ENCODE results near the gene TMC3. TPM values are rescaled to one million over a fixed set of nuclear protein-coding genes. Genes with fewer than 3 reads are reported as not detected.

The TMC3 gene
- polyA plus RNA-seq, 1 of the 3 experiments (the other 2 are of a cell fraction): not detected

GRCh38 chr15:81411969-81412633 is 38.1 kb upstream of the TMC3 start (continued):
- TF ChIP-seq JUND (IDR thresholded peaks at IDR 0.05) (no peak), REST (IDR thresholded peaks at IDR 0.05; ENCODE audit: low read depth, low read length) (no peak), RAD21 (IDR thresholded peaks at IDR 0.05; ENCODE audit: low read length) (no peak), USF2 (IDR thresholded peaks at IDR 0.05; ENCODE audit: borderline replicate concordance, low read depth, low read length) (no peak), SIN3A (IDR thresholded peaks at IDR 0.05; ENCODE audit: borderline replicate concordance, low read depth, low read length) (no peak)

GRCh38 chr15:81411051-81411450 is 37.0 kb upstream of the TMC3 start:
- Histone ChIP-seq H3F3A (replicated peaks; ENCODE audit: insufficient read depth) (no peaks in the 10 kb centered on the region), H3K4me3 (ENCODE audit: low read depth in 2 of 2, low read length in 1 of 2) (no peak overlapping the region), H3K4me1 (ENCODE audit: control insufficient read depth in 1 of 2, insufficient read depth in 2 of 2, low read depth in 1 of 2, low read length in 1 of 2) (peaks cover 0 to 17% of the 10 kb centered on the region in 2 experiments; a peak in 2 of 4 replicates), H3K9ac (no peak overlapping the region), H3K4me2 (no peak overlapping the region), H3K27me3 (ENCODE audit: insufficient read depth) (no peaks in the 10 kb centered on the region), H3K27ac (ENCODE audit: low read depth in 2 of 2, low read length in 1 of 2) (no peak overlapping the region; a peak in 1 of 4 replicates), H3K36me3 (replicated peaks in 1 of 2; ENCODE audit: control insufficient read depth in 1 of 2, insufficient read depth in 2 of 2, low read length in 1 of 2) (no peaks in the 10 kb centered on the region), H4K20me1 (ENCODE audit: insufficient read depth) (no peaks in the 10 kb centered on the region), H3K79me2 (ENCODE audit: insufficient read depth) (no peaks in the 10 kb centered on the region), H3K9me2 (no peaks in the 10 kb centered on the region), H3K9me3 (no peaks in the 10 kb centered on the region), H2AFZ (ENCODE audit: low read depth) (no peak overlapping the region)
- WGBS (ENCODE audit: low lambda C conversion rate): 53% methylated on average over 2 of the region's 2 CpGs
- ChIA-PET CTCF (interaction anchor here (0.6 to 7.3 kb wide), 43 partner anchors 10 to 1127 kb away, joined by 3 to 93 read pairs (median 4); partner anchors contain the start of gene MEX3B), POLR2A (interaction anchor here (0.6 kb wide), 1 partner anchor 20 kb away, joined by 5 read pairs; no protein-coding TSS in a partner anchor)
- TF ChIP-seq ELF1 (IDR thresholded peaks at IDR 0.05) (no peak), USF2 (IDR thresholded peaks at IDR 0.05; ENCODE audit: borderline replicate concordance, low read depth, low read length) (no peak), CTCF (IDR thresholded peaks at IDR 0.05) (no peak), MXI1 (IDR thresholded peaks at IDR 0.05; ENCODE audit: low read depth, low read length) (no peak), TEAD4 (IDR thresholded peaks at IDR 0.05; ENCODE audit: borderline replicate concordance, insufficient read depth) (no peak), JUND (IDR thresholded peaks at IDR 0.05) (no peak), NRF1 (IDR thresholded peaks at IDR 0.05; ENCODE audit: low read depth, low read length) (no peak), NFIC (IDR thresholded peaks at IDR 0.05; ENCODE audit: borderline replicate concordance) (no peak)
- DNase-seq: no peak
